Left ventricle myocardium inferior (tissue), 1 donor: ENCODE measurements around the gene LYSMD4. TPM values are rescaled to one million over a fixed set of nuclear protein-coding genes. Genes with fewer than 3 reads are reported as not detected.

Source experiments
- DNase-seq: peaks from one replicate; pipeline ENCODE4 v3.0.0-alpha.2; 2020
- H3K27ac ChIP-seq: fragments of 200-600 bp; replicated peaks from 2 replicates; pipeline ENCODE4 v1.8.0; 2021
- H3K27me3 ChIP-seq: fragments of 200-600 bp; 2 replicates; pipeline ENCODE4 v1.8.0; 2021; ENCODE audit warnings: low read depth
- H3K36me3 ChIP-seq: fragments of 200-600 bp; 2 replicates; pipeline ENCODE4 v1.8.0; 2021
- H3K4me1 ChIP-seq: fragments of 200-600 bp; 2 replicates; pipeline ENCODE4 v1.8.0; 2021
- H3K4me3 ChIP-seq: fragments of 200-600 bp; 2 replicates; pipeline ENCODE4 v1.8.0; 2021; ENCODE audit warnings: mild to moderate bottlenecking, moderate library complexity
- H3K9me3 ChIP-seq: fragments of 200-600 bp; replicated peaks from 2 replicates; pipeline ENCODE4 v1.8.0; 2021
- CTCF ChIP-seq: fragments of 200-600 bp; IDR thresholded peaks from 2 replicates; pipeline ENCODE4 v1.8.0; 2021; ENCODE audit warnings: antibody characterized with exemption, mild to moderate bottlenecking, borderline replicate concordance
- intact Hi-C: fragments of 100-400 bp; cut with micrococcal nuclease; formaldehyde crosslinking; loops from one replicate; pipeline ENCODE4 v1.11.0; 2022
- total RNA-seq: library from RNA; stranded (reverse); fragmentation: NEBNext Ultra II Directional; extraction: Animal tissue kit (Norgen Biotek cat#: 25700); gene quantifications from one replicate; pipeline ENCODE4 v1.2.1, GENCODE V29; 2021
- donor health status: DM: no; HTN: yes; CAD: no; lungs with severe emphysema.

The LYSMD4 gene
- total RNA-seq, 1 donor from 2014 or later, result 9.8 TPM

- H3K4me1 ChIP-seq, result peaks cover 71% of the 10 kb centered on the region
- DNase-seq, result peak; percentile 48
- H3K4me3 ChIP-seq, result peak overlapping the region; percentile 38
- H3K36me3 ChIP-seq, result peaks cover 30% of the 10 kb centered on the region
- TF ChIP-seq CTCF, result no peak
- intact Hi-C loops, result no loop called here
- no peaks in the 10 kb centered on the region for H3K9me3 ChIP-seq
- H3K27ac ChIP-seq, result peak overlapping the region; percentile 77
- H3K27me3 ChIP-seq, result no peaks in the 10 kb centered on the region
Observed at GRCh38 chr15:99717161-99718009, 15.9 kb downstream of the LYSMD4 start.

DNA sequence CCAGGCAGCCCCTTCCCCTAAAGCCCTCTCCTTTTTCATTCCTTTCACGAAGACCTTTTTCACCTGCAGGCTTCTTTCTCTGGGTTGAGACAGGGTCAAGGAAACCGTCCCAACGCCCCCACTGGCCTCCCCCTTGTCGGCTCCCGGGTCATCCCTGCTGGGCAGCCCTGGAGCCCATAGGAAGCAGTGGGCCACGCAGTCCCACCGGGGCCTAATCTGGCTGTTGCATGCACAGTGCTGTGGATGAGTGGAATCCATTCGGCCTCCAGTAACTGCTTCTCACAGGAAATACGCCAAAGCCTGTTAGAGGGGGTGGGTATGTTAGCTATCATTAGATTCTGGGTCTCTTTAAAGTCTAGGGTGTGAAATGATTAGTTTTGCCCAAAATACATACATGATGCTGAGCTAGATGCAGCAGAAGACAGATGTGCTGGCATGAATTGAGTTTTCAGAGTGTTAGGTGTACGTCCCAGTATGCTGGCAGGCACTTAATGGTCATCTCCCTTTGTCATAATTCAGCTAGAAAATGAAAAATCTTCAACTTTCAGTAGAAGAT, 16.6 kb downstream of the LYSMD4 start:
- peak overlapping the region; percentile 77 for H3K27ac ChIP-seq
- no peak for TF ChIP-seq CTCF
- H3K27me3 ChIP-seq, result no peaks in the 10 kb centered on the region
- H3K9me3 ChIP-seq, result no peaks in the 10 kb centered on the region
- H3K36me3 ChIP-seq, result peaks cover 37% of the 10 kb centered on the region
- DNase-seq, result no peak
- peaks cover 75% of the 10 kb centered on the region for H3K4me1 ChIP-seq
- peak overlapping the region; percentile 38 for H3K4me3 ChIP-seq
- intact Hi-C loops, result no loop called here

GRCh38 chr15:99712415-99712814, 20.8 kb downstream of the LYSMD4 start:
- H3K36me3 ChIP-seq, result peaks cover 50% of the 10 kb centered on the region
- no peak overlapping the region for H3K4me3 ChIP-seq
- no peak for DNase-seq
- intact Hi-C loops, result no loop called here
- H3K27ac ChIP-seq, result peak overlapping the region; percentile 90
- TF ChIP-seq CTCF, result no peak
- peaks cover 86% of the 10 kb centered on the region for H3K4me1 ChIP-seq
- H3K27me3 ChIP-seq, result no peaks in the 10 kb centered on the region
- H3K9me3 ChIP-seq, result no peaks in the 10 kb centered on the region

GRCh38 chr15:99711625-99712024, 21.6 kb downstream of the LYSMD4 start:
- Histone ChIP-seq H3K27me3 (no peaks in the 10 kb centered on the region), H3K36me3 (peaks cover 54% of the 10 kb centered on the region), H3K4me3 (no peak overlapping the region), H3K9me3 (no peaks in the 10 kb centered on the region), H3K4me1 (peaks cover 86% of the 10 kb centered on the region), H3K27ac (peak overlapping the region; percentile 90)
- DNase-seq, result no peak
- intact Hi-C loops, result no loop called here
- no peak for TF ChIP-seq CTCF

DNA sequence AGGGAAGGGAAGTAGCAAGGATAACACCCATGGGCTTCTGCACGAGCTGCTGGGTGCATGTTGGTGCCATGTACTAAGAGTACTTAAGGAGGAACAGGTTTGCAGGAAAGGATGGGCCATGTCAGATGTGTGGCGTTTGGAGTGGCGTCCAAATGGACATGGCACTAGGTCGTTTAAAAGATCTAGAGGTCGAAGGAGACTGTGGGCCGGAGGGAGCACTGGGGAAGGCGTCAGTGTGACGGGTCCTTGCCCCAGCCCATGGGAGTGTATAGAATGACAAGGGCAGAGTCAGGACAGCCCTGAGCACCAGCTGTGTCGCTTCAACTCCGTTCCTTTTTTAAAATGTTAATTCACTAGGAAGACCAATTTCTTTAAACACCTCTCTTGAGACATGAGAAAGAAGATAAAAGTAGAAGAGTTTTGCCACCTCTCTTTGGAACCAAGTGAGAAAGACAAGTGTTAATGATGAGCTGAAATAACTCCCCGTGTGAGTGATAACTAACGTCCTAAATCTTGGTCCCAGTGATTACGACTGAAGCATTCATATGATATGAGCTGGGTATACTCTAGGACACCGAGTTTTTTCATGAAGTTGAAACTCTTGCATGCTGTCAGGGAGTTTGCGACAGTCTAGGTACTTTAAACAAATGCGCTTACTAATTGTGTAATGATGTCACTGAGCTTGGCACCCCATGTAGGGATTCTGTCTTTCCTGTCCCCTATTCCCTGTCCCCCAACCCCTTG, 23.8 kb downstream of the LYSMD4 start:
- no peak for DNase-seq
- H3K27ac ChIP-seq, result peak overlapping the region; percentile 90
- TF ChIP-seq CTCF, result no peak
- peak overlapping the region; percentile 19 for H3K4me3 ChIP-seq
- H3K36me3 ChIP-seq, result peaks cover 42% of the 10 kb centered on the region
- no peaks in the 10 kb centered on the region for H3K9me3 ChIP-seq
- H3K27me3 ChIP-seq, result no peaks in the 10 kb centered on the region
- intact Hi-C loops, result loop anchor here (5.0 to 10.0 kb wide), 2 partner anchors 145 to 422 kb away; partner anchors contain the start of gene MEF2A
- peaks cover 86% of the 10 kb centered on the region for H3K4me1 ChIP-seq
